ENCODE results near the gene EI24.
A peak's percentile ranks its signal among the peaks of the same experiment; 100 is the strongest.

Gene EI24

GRCh38 chr11:125578783-125579182 lies 9.5 kb downstream of the EI24 start:
- no peaks in the 10 kb centered on the region for H3K27me3 ChIP-seq (ENCODE audit: control insufficient read depth, insufficient read depth, low read length)
- H3K4me1 ChIP-seq (ENCODE audit: control insufficient read depth, insufficient read depth, low read length), result no peaks in the 10 kb centered on the region
- H3K36me3 ChIP-seq (ENCODE audit: control insufficient read depth, insufficient read depth, low read length), result peaks cover 95% of the 10 kb centered on the region
- H3K27ac ChIP-seq (ENCODE audit: low read depth, low read length), result no peak overlapping the region
- H3K4me3 ChIP-seq (ENCODE audit: low read depth, low read length), result no peak overlapping the region
- no peak overlapping the region for H3K9ac ChIP-seq (ENCODE audit: low read depth, low read length)
- H3K9me3 ChIP-seq (ENCODE audit: control insufficient read depth, insufficient read depth, low read length), result no peaks in the 10 kb centered on the region

DNA sequence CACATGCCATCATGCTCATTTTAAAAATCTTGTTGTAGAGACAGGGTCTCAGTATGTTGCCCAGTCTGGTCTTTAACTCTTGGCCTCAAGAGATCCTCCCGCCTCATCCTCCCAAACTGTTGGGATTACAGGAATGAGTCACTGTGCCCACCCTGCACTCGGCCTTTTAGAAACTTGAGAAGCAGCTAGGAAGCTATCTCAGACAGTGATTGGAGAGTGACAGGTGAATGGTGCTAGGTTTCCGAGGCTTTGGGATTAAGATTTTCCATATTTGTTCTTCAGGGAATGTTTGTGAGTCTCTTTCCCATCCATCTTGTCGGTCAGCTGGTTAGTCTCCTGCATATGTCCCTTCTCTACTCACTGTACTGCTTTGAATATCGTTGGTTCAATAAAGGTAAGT lies 10.5 kb downstream of the EI24 start:
- Histone ChIP-seq H3K36me3 (ENCODE audit: control insufficient read depth, insufficient read depth, low read length) (peaks cover 95% of the 10 kb centered on the region), H3K27ac (ENCODE audit: low read depth, low read length) (no peak overlapping the region), H3K4me1 (ENCODE audit: control insufficient read depth, insufficient read depth, low read length) (no peaks in the 10 kb centered on the region), H3K27me3 (ENCODE audit: control insufficient read depth, insufficient read depth, low read length) (no peaks in the 10 kb centered on the region), H3K4me3 (ENCODE audit: low read depth, low read length) (no peak overlapping the region), H3K9ac (ENCODE audit: low read depth, low read length) (no peak overlapping the region), H3K9me3 (ENCODE audit: control insufficient read depth, insufficient read depth, low read length) (no peaks in the 10 kb centered on the region)

DNA sequence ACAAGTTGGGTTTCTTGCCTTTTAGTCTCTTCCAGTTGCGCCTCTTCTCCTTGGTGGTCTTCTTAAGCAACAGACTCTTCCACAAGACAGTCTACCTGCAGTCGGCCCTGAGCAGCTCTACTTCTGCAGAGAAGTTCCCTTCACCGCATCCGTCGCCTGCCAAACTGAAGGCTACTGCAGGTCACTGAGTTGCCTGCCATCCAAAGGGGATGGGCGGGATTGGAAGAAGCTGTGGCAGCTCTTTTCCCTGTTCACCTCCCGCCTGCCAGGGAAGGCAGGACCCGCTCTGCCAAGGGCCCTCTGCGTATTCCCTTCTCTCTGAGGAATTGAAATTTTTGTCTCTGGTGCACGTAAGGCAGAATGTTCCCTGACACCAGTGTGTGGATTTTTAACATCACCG lies 14.2 kb downstream of the EI24 start:
- Histone ChIP-seq H3K36me3 (ENCODE audit: control insufficient read depth, insufficient read depth, low read length) (peaks cover 59% of the 10 kb centered on the region), H3K4me3 (ENCODE audit: low read depth, low read length) (no peak overlapping the region), H3K9me3 (ENCODE audit: control insufficient read depth, insufficient read depth, low read length) (no peaks in the 10 kb centered on the region), H3K27me3 (ENCODE audit: control insufficient read depth, insufficient read depth, low read length) (no peaks in the 10 kb centered on the region), H3K9ac (ENCODE audit: low read depth, low read length) (no peak overlapping the region), H3K4me1 (ENCODE audit: control insufficient read depth, insufficient read depth, low read length) (no peaks in the 10 kb centered on the region), H3K27ac (ENCODE audit: low read depth, low read length) (no peak overlapping the region)

- peaks cover 39% of the 10 kb centered on the region for H3K36me3 ChIP-seq (ENCODE audit: control insufficient read depth, insufficient read depth, low read length)
- H3K4me3 ChIP-seq (ENCODE audit: low read depth, low read length), result no peak overlapping the region
- no peak overlapping the region for H3K27ac ChIP-seq (ENCODE audit: low read depth, low read length)
- no peaks in the 10 kb centered on the region for H3K9me3 ChIP-seq (ENCODE audit: control insufficient read depth, insufficient read depth, low read length)
- H3K27me3 ChIP-seq (ENCODE audit: control insufficient read depth, insufficient read depth, low read length), result no peaks in the 10 kb centered on the region
- H3K4me1 ChIP-seq (ENCODE audit: control insufficient read depth, insufficient read depth, low read length), result no peaks in the 10 kb centered on the region
- H3K9ac ChIP-seq (ENCODE audit: low read depth, low read length), result no peak overlapping the region
These were observed 16.2 kb downstream of the EI24 start for GRCh38 chr11:125585487-125585886.

GRCh38 chr11:125586623-125587022 lies 17.3 kb downstream of the EI24 start:
- no peak overlapping the region for H3K4me3 ChIP-seq (ENCODE audit: low read depth, low read length)
- H3K9ac ChIP-seq (ENCODE audit: low read depth, low read length), result no peak overlapping the region
- H3K27ac ChIP-seq (ENCODE audit: low read depth, low read length), result no peak overlapping the region
- H3K4me1 ChIP-seq (ENCODE audit: control insufficient read depth, insufficient read depth, low read length), result no peaks in the 10 kb centered on the region
- H3K36me3 ChIP-seq (ENCODE audit: control insufficient read depth, insufficient read depth, low read length), result peaks cover 32% of the 10 kb centered on the region
- H3K9me3 ChIP-seq (ENCODE audit: control insufficient read depth, insufficient read depth, low read length), result no peaks in the 10 kb centered on the region
- H3K27me3 ChIP-seq (ENCODE audit: control insufficient read depth, insufficient read depth, low read length), result no peaks in the 10 kb centered on the region

DNA sequence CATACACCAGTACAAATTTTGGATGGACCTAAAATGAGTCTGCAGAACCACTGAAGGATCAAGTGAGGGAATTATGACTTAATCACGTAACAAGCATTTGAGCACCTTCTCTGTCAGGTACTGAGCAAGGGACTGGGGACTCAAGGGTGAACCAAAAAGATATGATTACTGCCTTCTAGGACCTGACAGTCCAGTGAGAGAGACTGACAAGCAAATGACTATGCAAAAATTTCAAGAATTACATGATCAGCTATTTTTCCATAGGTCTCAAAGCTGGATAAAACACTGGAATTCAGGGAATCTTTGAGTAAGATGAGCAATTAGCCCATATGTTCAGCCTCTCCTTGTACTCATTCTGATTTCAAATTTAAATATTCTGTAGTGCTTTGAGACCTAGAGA lies 18.2 kb downstream of the EI24 start:
- Histone ChIP-seq H3K4me1 (ENCODE audit: control insufficient read depth, insufficient read depth, low read length) (no peaks in the 10 kb centered on the region), H3K4me3 (ENCODE audit: low read depth, low read length) (no peak overlapping the region), H3K27ac (ENCODE audit: low read depth, low read length) (no peak overlapping the region), H3K9ac (ENCODE audit: low read depth, low read length) (no peak overlapping the region), H3K36me3 (ENCODE audit: control insufficient read depth, insufficient read depth, low read length) (peaks cover 25% of the 10 kb centered on the region), H3K27me3 (ENCODE audit: control insufficient read depth, insufficient read depth, low read length) (no peaks in the 10 kb centered on the region), H3K9me3 (ENCODE audit: control insufficient read depth, insufficient read depth, low read length) (no peaks in the 10 kb centered on the region)

DNA sequence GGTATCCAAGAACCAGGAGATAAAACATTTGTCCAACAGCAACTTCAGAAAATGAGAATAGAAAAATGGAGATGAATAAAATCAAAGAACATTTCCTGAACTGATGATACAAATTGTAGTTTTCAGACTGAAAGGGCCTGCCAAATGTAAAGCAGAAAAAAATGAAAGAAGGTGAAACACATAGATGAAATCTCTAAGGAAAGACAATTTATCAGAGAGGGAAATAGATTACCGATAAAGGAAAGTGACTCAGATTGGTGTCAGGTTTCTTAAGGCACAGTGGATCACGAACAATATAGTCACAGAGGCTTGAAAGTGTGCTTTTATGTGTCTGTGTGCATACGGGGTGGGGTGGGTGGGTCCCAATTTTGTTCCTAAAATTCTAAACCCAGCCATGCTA lies 19.2 kb downstream of the EI24 start:
- Histone ChIP-seq H3K27me3 (ENCODE audit: control insufficient read depth, insufficient read depth, low read length) (no peaks in the 10 kb centered on the region), H3K4me3 (ENCODE audit: low read depth, low read length) (no peak overlapping the region), H3K36me3 (ENCODE audit: control insufficient read depth, insufficient read depth, low read length) (peaks cover 15% of the 10 kb centered on the region), H3K9ac (ENCODE audit: low read depth, low read length) (no peak overlapping the region), H3K27ac (ENCODE audit: low read depth, low read length) (no peak overlapping the region), H3K4me1 (ENCODE audit: control insufficient read depth, insufficient read depth, low read length) (peaks cover 1% of the 10 kb centered on the region), H3K9me3 (ENCODE audit: control insufficient read depth, insufficient read depth, low read length) (no peaks in the 10 kb centered on the region)

- H3K36me3 ChIP-seq (ENCODE audit: control insufficient read depth, insufficient read depth, low read length), result peaks cover 9% of the 10 kb centered on the region
- peaks cover 8% of the 10 kb centered on the region for H3K4me1 ChIP-seq (ENCODE audit: control insufficient read depth, insufficient read depth, low read length)
- H3K4me3 ChIP-seq (ENCODE audit: low read depth, low read length), result peak overlapping the region; percentile 86
- no peaks in the 10 kb centered on the region for H3K27me3 ChIP-seq (ENCODE audit: control insufficient read depth, insufficient read depth, low read length)
- H3K9me3 ChIP-seq (ENCODE audit: control insufficient read depth, insufficient read depth, low read length), result no peaks in the 10 kb centered on the region
- H3K9ac ChIP-seq (ENCODE audit: low read depth, low read length), result peak overlapping the region; percentile 85
- peak overlapping the region; percentile 92 for H3K27ac ChIP-seq (ENCODE audit: low read depth, low read length)
These were observed 22.5 kb downstream of the EI24 start for GRCh38 chr11:125591649-125592304.

GRCh38 chr11:125592305-125593113 lies 23.2 kb downstream of the EI24 start, which contains the start of gene STT3A:
TSS of gene STT3A (plus strand) at chr11:125592852. CDS start at chr11:125595916, 3,064 bp downstream.
- H3K4me1 ChIP-seq (ENCODE audit: control insufficient read depth, insufficient read depth, low read length), result peaks cover 8% of the 10 kb centered on the region
- no peaks in the 10 kb centered on the region for H3K27me3 ChIP-seq (ENCODE audit: control insufficient read depth, insufficient read depth, low read length)
- peak within 1 kb of the TSS; percentile 92 for H3K27ac ChIP-seq (ENCODE audit: low read depth, low read length)
- peak within 1 kb of the TSS; percentile 86 for H3K4me3 ChIP-seq (ENCODE audit: low read depth, low read length)
- H3K36me3 ChIP-seq (ENCODE audit: control insufficient read depth, insufficient read depth, low read length), result peaks cover 17% of the 10 kb centered on the region
- peak within 1 kb of the TSS; percentile 85 for H3K9ac ChIP-seq (ENCODE audit: low read depth, low read length)
- H3K9me3 ChIP-seq (ENCODE audit: control insufficient read depth, insufficient read depth, low read length), result no peaks in the 10 kb centered on the region

GRCh38 chr11:125593114-125593820 lies 24.0 kb downstream of the EI24 start:
- Histone ChIP-seq H3K9me3 (ENCODE audit: control insufficient read depth, insufficient read depth, low read length) (no peaks in the 10 kb centered on the region), H3K27me3 (ENCODE audit: control insufficient read depth, insufficient read depth, low read length) (no peaks in the 10 kb centered on the region), H3K4me1 (ENCODE audit: control insufficient read depth, insufficient read depth, low read length) (peaks cover 8% of the 10 kb centered on the region), H3K27ac (ENCODE audit: low read depth, low read length) (peak overlapping the region; percentile 29), H3K4me3 (ENCODE audit: low read depth, low read length) (peak overlapping the region; percentile 78), H3K36me3 (ENCODE audit: control insufficient read depth, insufficient read depth, low read length) (peaks cover 24% of the 10 kb centered on the region), H3K9ac (ENCODE audit: low read depth, low read length) (peak overlapping the region; percentile 24)

DNA sequence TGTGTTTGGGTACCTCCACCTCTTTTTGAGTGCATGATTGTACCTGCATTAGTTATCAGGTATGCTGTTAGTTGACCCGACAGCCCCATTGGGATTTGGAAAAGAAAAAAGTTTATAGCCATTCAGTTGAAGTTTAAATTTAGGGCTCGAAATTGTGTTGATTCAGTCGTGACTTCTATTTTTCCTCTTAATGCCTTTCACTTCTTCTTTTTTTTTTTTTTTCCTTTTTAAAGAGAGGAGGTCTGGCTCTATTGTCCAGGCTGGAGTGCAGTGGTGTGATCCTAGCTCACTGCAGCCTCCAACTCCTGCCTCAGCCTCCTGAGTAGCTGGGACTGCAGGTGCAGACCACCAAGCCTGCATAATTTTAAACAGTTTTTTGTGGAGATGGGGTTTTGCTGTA lies 25.7 kb downstream of the EI24 start:
- Histone ChIP-seq H3K9me3 (ENCODE audit: control insufficient read depth, insufficient read depth, low read length) (no peaks in the 10 kb centered on the region), H3K27ac (ENCODE audit: low read depth, low read length) (no peak overlapping the region), H3K27me3 (ENCODE audit: control insufficient read depth, insufficient read depth, low read length) (no peaks in the 10 kb centered on the region), H3K4me3 (ENCODE audit: low read depth, low read length) (no peak overlapping the region), H3K9ac (ENCODE audit: low read depth, low read length) (no peak overlapping the region), H3K4me1 (ENCODE audit: control insufficient read depth, insufficient read depth, low read length) (peaks cover 8% of the 10 kb centered on the region), H3K36me3 (ENCODE audit: control insufficient read depth, insufficient read depth, low read length) (peaks cover 36% of the 10 kb centered on the region)

Data from HUES48 (cell line).